ENCODE results near the gene ABI2. TPM values are rescaled to one million over a fixed set of nuclear protein-coding genes. Genes with fewer than 3 reads are reported as not detected.
"Not testable (repeated sequence)": the region's sequence is repeated elsewhere in the genome, so short reads cannot be mapped to it uniquely, and the experiment has no call there.

Gene ABI2
- total and polyA plus RNA-seq, 3 donors from 2014 or later: 91.2 to 109 (median 106) TPM

- H3K27ac ChIP-seq: no peak overlapping the region
- H3K9me3 ChIP-seq: no peaks in the 10 kb centered on the region
- WGBS, 2 donors: 79 to 83% methylated on average over 3 of the region's 3 CpGs
- DNase-seq: no peak
- no peak overlapping the region for H3K4me3 ChIP-seq
- intact Hi-C loops (cut with DNase I; ENCODE audit: low total_unique reads): no loop called here
- H3K36me3 ChIP-seq (ENCODE audit: low read depth, missing control alignments): no peaks in the 10 kb centered on the region
- peaks cover 5% of the 10 kb centered on the region for H3K4me1 ChIP-seq
- no peaks in the 10 kb centered on the region for H3K27me3 ChIP-seq
- TF ChIP-seq POLR2A (IDR thresholded peaks at IDR 0.05) (no peak), CTCF (IDR thresholded peaks at IDR 0.05) (no peak)
Observed at GRCh38 chr2:203360833-203361430, 32.7 kb downstream of the ABI2 start.

- Histone ChIP-seq H3K4me3 (no peak overlapping the region), H3K27me3 (no peaks in the 10 kb centered on the region), H3K36me3 (ENCODE audit: low read depth, missing control alignments) (no peaks in the 10 kb centered on the region), H3K4me1 (peaks cover 5% of the 10 kb centered on the region), H3K27ac (no peak overlapping the region), H3K9me3 (no peaks in the 10 kb centered on the region)
- intact Hi-C loops (cut with DNase I; ENCODE audit: low total_unique reads): no loop called here
- WGBS, 2 donors: 55 to 56% methylated on average over 2 of the region's 2 CpGs
- TF ChIP-seq CTCF (IDR thresholded peaks at IDR 0.05) (no peak), POLR2A (IDR thresholded peaks at IDR 0.05) (no peak)
- DNase-seq: no peak
Observed at GRCh38 chr2:203361495-203361894, 33.3 kb downstream of the ABI2 start.

- no peak for DNase-seq
- Histone ChIP-seq H3K27ac (no peak overlapping the region), H3K4me1 (peaks cover 5% of the 10 kb centered on the region), H3K4me3 (no peak overlapping the region), H3K9me3 (no peaks in the 10 kb centered on the region), H3K36me3 (ENCODE audit: low read depth, missing control alignments) (no peaks in the 10 kb centered on the region), H3K27me3 (no peaks in the 10 kb centered on the region)
- intact Hi-C loops (cut with DNase I; ENCODE audit: low total_unique reads): no loop called here
- no peak for TF ChIP-seq POLR2A (IDR thresholded peaks at IDR 0.05)
- no peak for TF ChIP-seq CTCF (IDR thresholded peaks at IDR 0.05)
Observed at GRCh38 chr2:203361922-203362321, 33.7 kb downstream of the ABI2 start.

DNA sequence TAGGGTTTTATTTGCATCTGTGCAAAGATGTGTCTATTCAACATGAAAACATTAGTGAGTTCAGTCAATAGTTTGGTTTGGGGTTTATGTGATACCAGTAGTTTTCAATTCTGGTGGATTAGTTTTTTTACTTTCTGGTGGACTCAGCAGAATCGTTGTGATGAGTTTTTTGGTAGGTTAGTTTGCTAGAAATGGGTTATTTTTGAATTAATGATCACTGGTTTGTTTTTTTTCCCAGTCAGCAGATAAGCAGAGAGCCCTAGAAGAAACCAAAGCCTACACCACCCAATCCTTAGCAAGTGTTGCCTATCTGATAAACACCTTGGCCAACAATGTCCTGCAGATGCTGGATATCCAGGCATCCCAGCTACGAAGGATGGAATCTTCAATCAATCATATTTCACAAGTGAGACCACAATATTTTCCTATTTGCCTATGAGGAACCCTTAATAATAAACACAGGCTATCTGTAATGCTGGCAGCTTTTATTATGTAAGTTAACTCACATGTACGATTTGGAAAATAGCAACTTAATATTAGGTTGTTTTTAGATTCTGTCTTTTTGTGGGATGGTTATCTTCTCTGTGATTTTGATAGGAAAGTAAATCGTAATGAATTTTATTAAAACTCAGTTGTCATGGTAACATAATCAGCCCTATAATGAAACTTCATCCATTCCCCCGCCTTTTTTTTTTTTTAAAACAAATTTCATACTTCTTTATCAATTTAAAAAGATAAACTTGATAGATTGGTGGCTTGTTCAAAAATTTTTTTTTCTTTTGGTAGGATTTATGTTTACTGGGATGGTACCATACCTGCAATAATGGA, 38.7 kb downstream of the ABI2 start:
- 85 to 90% methylated on average over 5 of the region's 5 CpGs for WGBS, 2 donors
- no peaks in the 10 kb centered on the region for H3K27me3 ChIP-seq
- no peaks in the 10 kb centered on the region for H3K36me3 ChIP-seq (ENCODE audit: low read depth, missing control alignments)
- H3K9me3 ChIP-seq: no peaks in the 10 kb centered on the region
- H3K4me1 ChIP-seq: peaks cover under 1% of the 10 kb centered on the region
- no peak for TF ChIP-seq CTCF (IDR thresholded peaks at IDR 0.05)
- no peak for TF ChIP-seq POLR2A (IDR thresholded peaks at IDR 0.05)
- no peak for DNase-seq
- intact Hi-C loops (cut with DNase I; ENCODE audit: low total_unique reads): no loop called here
- H3K27ac ChIP-seq: no peak overlapping the region
- no peak overlapping the region for H3K4me3 ChIP-seq

GRCh38 chr2:203372706-203373105, 44.5 kb downstream of the ABI2 start:
- H3K27me3 ChIP-seq; H3K36me3 ChIP-seq (ENCODE audit: low read depth, missing control alignments); H3K9me3 ChIP-seq; intact Hi-C loops (cut with DNase I; ENCODE audit: low total_unique reads); H3K4me3 ChIP-seq; H3K27ac ChIP-seq; DNase-seq; H3K4me1 ChIP-seq: not testable (repeated sequence)
- 90% methylated on average over 22 of the region's 31 CpGs; no CpG with 5 or more reads in 1 of the 2 donors for WGBS, 2 donors
